ENCODE measurements around the gene CLOCK.

Gene CLOCK

GRCh38 chr4:55578341-55579010, 31.8 kb upstream of the CLOCK start:
- Histone ChIP-seq H2BK120ac (ENCODE audit: low read depth, low read length) (no peak overlapping the region), H2AK5ac (ENCODE audit: low read depth, low read length) (no peak overlapping the region), H3K14ac (ENCODE audit: low read length) (no peak overlapping the region), H3K27me3 (ENCODE audit: control insufficient read depth in 3 of 3, insufficient read depth in 3 of 3, low read depth in 1 of 3, low read length in 3 of 3) (no peaks in the 10 kb centered on the region), H3K27ac (replicated peaks; ENCODE audit: low read length) (no peak overlapping the region), H2AFZ (ENCODE audit: low read length) (no peak overlapping the region), H3K36me3 (replicated peaks in 1 of 2; ENCODE audit: control insufficient read depth in 2 of 2, insufficient read depth in 2 of 2, low read length in 2 of 2) (no peaks in the 10 kb centered on the region), H3K4me1 (ENCODE audit: control insufficient read depth in 2 of 2, insufficient read depth in 1 of 2, low read depth in 1 of 2, low read length in 2 of 2) (no peaks in the 10 kb centered on the region), H3K9me3 (replicated peaks in 1 of 2; ENCODE audit: control insufficient read depth in 2 of 2, insufficient read depth in 1 of 2, low read depth in 1 of 2, low read length in 2 of 2) (peaks cover 5 to 18% of the 10 kb centered on the region in 2 donors), H3K4ac (ENCODE audit: low read length) (no peak overlapping the region), H2BK5ac (ENCODE audit: low read length) (no peak overlapping the region), H3K79me1 (ENCODE audit: low read depth, low read length) (no peaks in the 10 kb centered on the region), H3K4me3 (ENCODE audit: low read length in 2 of 2) (no peak overlapping the region), H3K23ac (ENCODE audit: low read depth, low read length, poor library complexity) (no peak overlapping the region), H3K18ac (ENCODE audit: low read length) (no peak overlapping the region), H3K4me2 (ENCODE audit: insufficient read depth, low read length, poor library complexity, severe bottlenecking) (no peak overlapping the region), H4K8ac (ENCODE audit: low read depth, low read length) (no peak overlapping the region), H2BK12ac (ENCODE audit: low read length) (no peak overlapping the region), H4K91ac (ENCODE audit: low read depth, low read length, poor library complexity) (no peak overlapping the region), H2BK15ac (ENCODE audit: low read length) (no peak overlapping the region), H3K9ac (ENCODE audit: low read depth, low read length, poor library complexity) (no peak overlapping the region)
- DNase-seq (ENCODE audit: low spot score): no peak

- Histone ChIP-seq H3K4me3 (ENCODE audit: low read length in 2 of 2) (no peak overlapping the region), H4K8ac (ENCODE audit: low read depth, low read length) (no peak overlapping the region), H3K4me2 (ENCODE audit: insufficient read depth, low read length, poor library complexity, severe bottlenecking) (no peak overlapping the region), H2BK120ac (ENCODE audit: low read depth, low read length) (no peak overlapping the region), H4K91ac (ENCODE audit: low read depth, low read length, poor library complexity) (no peak overlapping the region), H3K23ac (ENCODE audit: low read depth, low read length, poor library complexity) (no peak overlapping the region), H2AFZ (ENCODE audit: low read length) (no peak overlapping the region), H3K79me1 (ENCODE audit: low read depth, low read length) (no peaks in the 10 kb centered on the region), H3K27ac (replicated peaks; ENCODE audit: low read length) (no peak overlapping the region), H3K27me3 (ENCODE audit: control insufficient read depth in 3 of 3, insufficient read depth in 3 of 3, low read depth in 1 of 3, low read length in 3 of 3) (no peaks in the 10 kb centered on the region), H2BK5ac (ENCODE audit: low read length) (no peak overlapping the region), H2BK15ac (ENCODE audit: low read length) (no peak overlapping the region), H3K9ac (ENCODE audit: low read depth, low read length, poor library complexity) (no peak overlapping the region), H3K36me3 (replicated peaks in 1 of 2; ENCODE audit: control insufficient read depth in 2 of 2, insufficient read depth in 2 of 2, low read length in 2 of 2) (no peaks in the 10 kb centered on the region), H3K9me3 (replicated peaks in 1 of 2; ENCODE audit: control insufficient read depth in 2 of 2, insufficient read depth in 1 of 2, low read depth in 1 of 2, low read length in 2 of 2) (peaks cover 5 to 14% of the 10 kb centered on the region in 2 donors), H2AK5ac (ENCODE audit: low read depth, low read length) (no peak overlapping the region), H3K4ac (ENCODE audit: low read length) (no peak overlapping the region), H3K4me1 (ENCODE audit: control insufficient read depth in 2 of 2, insufficient read depth in 1 of 2, low read depth in 1 of 2, low read length in 2 of 2) (no peaks in the 10 kb centered on the region), H2BK12ac (ENCODE audit: low read length) (no peak overlapping the region), H3K14ac (ENCODE audit: low read length) (no peak overlapping the region), H3K18ac (ENCODE audit: low read length) (no peak overlapping the region)
- no peak for DNase-seq (ENCODE audit: low spot score)
- no CpG with 5 or more reads among the region's 1 CpG for WGBS, 2 donors (ENCODE audit: extremely low coverage in 2 of 2, insufficient read length in 2 of 2, insufficient replicate concordance in 1 of 2)
Measured at GRCh38 chr4:55575513-55575912, 28.8 kb upstream of the CLOCK start.

GRCh38 chr4:55574252-55574651, 27.5 kb upstream of the CLOCK start:
- H3K4ac ChIP-seq (ENCODE audit: low read length): no peak overlapping the region
- no peak overlapping the region for H3K23ac ChIP-seq (ENCODE audit: low read depth, low read length, poor library complexity)
- no peaks in the 10 kb centered on the region for H3K36me3 ChIP-seq (replicated peaks in 1 of 2; ENCODE audit: control insufficient read depth in 2 of 2, insufficient read depth in 2 of 2, low read length in 2 of 2)
- H2BK12ac ChIP-seq (ENCODE audit: low read length): no peak overlapping the region
- no peak overlapping the region for H3K14ac ChIP-seq (ENCODE audit: low read length)
- no peak overlapping the region for H3K27ac ChIP-seq (replicated peaks; ENCODE audit: low read length)
- no peak overlapping the region for H2BK15ac ChIP-seq (ENCODE audit: low read length)
- no peak for DNase-seq (ENCODE audit: low spot score)
- no peak overlapping the region for H2AFZ ChIP-seq (ENCODE audit: low read length)
- no peaks in the 10 kb centered on the region for H3K27me3 ChIP-seq (ENCODE audit: control insufficient read depth in 3 of 3, insufficient read depth in 3 of 3, low read depth in 1 of 3, low read length in 3 of 3)
- WGBS, 2 donors (ENCODE audit: extremely low coverage in 2 of 2, insufficient read length in 2 of 2, insufficient replicate concordance in 1 of 2): no CpG with 5 or more reads among the region's 1 CpG
- H3K4me2 ChIP-seq (ENCODE audit: insufficient read depth, low read length, poor library complexity, severe bottlenecking): no peak overlapping the region
- no peak overlapping the region for H3K9ac ChIP-seq (ENCODE audit: low read depth, low read length, poor library complexity)
- no peaks in the 10 kb centered on the region for H3K79me1 ChIP-seq (ENCODE audit: low read depth, low read length)
- H3K4me3 ChIP-seq (ENCODE audit: low read length in 2 of 2): no peak overlapping the region
- no peak overlapping the region for H3K18ac ChIP-seq (ENCODE audit: low read length)
- H3K9me3 ChIP-seq (replicated peaks in 1 of 2; ENCODE audit: control insufficient read depth in 2 of 2, insufficient read depth in 1 of 2, low read depth in 1 of 2, low read length in 2 of 2): peaks cover 5 to 14% of the 10 kb centered on the region in 2 donors
- no peak overlapping the region for H4K91ac ChIP-seq (ENCODE audit: low read depth, low read length, poor library complexity)
- no peak overlapping the region for H2BK5ac ChIP-seq (ENCODE audit: low read length)
- H2AK5ac ChIP-seq (ENCODE audit: low read depth, low read length): no peak overlapping the region
- no peak overlapping the region for H2BK120ac ChIP-seq (ENCODE audit: low read depth, low read length)
- no peaks in the 10 kb centered on the region for H3K4me1 ChIP-seq (ENCODE audit: control insufficient read depth in 2 of 2, insufficient read depth in 1 of 2, low read depth in 1 of 2, low read length in 2 of 2)
- no peak overlapping the region for H4K8ac ChIP-seq (ENCODE audit: low read depth, low read length)

GRCh38 chr4:55571806-55572205, 25.1 kb upstream of the CLOCK start:
- Histone ChIP-seq H3K27ac (replicated peaks; ENCODE audit: low read length) (no peak overlapping the region), H2AK5ac (ENCODE audit: low read depth, low read length) (no peak overlapping the region), H3K23ac (ENCODE audit: low read depth, low read length, poor library complexity) (no peak overlapping the region), H4K91ac (ENCODE audit: low read depth, low read length, poor library complexity) (no peak overlapping the region), H3K18ac (ENCODE audit: low read length) (no peak overlapping the region), H3K27me3 (ENCODE audit: control insufficient read depth in 3 of 3, insufficient read depth in 3 of 3, low read depth in 1 of 3, low read length in 3 of 3) (no peaks in the 10 kb centered on the region), H2BK12ac (ENCODE audit: low read length) (no peak overlapping the region), H3K9ac (ENCODE audit: low read depth, low read length, poor library complexity) (no peak overlapping the region), H3K9me3 (replicated peaks in 1 of 2; ENCODE audit: control insufficient read depth in 2 of 2, insufficient read depth in 1 of 2, low read depth in 1 of 2, low read length in 2 of 2) (peaks cover 0 to 22% of the 10 kb centered on the region in 2 donors), H3K79me1 (ENCODE audit: low read depth, low read length) (no peaks in the 10 kb centered on the region), H3K14ac (ENCODE audit: low read length) (no peak overlapping the region), H3K4me2 (ENCODE audit: insufficient read depth, low read length, poor library complexity, severe bottlenecking) (no peak overlapping the region), H2BK15ac (ENCODE audit: low read length) (no peak overlapping the region), H3K4me3 (ENCODE audit: low read length in 2 of 2) (no peak overlapping the region), H2AFZ (ENCODE audit: low read length) (no peak overlapping the region), H2BK120ac (ENCODE audit: low read depth, low read length) (no peak overlapping the region), H3K4ac (ENCODE audit: low read length) (no peak overlapping the region), H2BK5ac (ENCODE audit: low read length) (no peak overlapping the region), H3K4me1 (ENCODE audit: control insufficient read depth in 2 of 2, insufficient read depth in 1 of 2, low read depth in 1 of 2, low read length in 2 of 2) (no peaks in the 10 kb centered on the region), H4K8ac (ENCODE audit: low read depth, low read length) (no peak overlapping the region), H3K36me3 (replicated peaks in 1 of 2; ENCODE audit: control insufficient read depth in 2 of 2, insufficient read depth in 2 of 2, low read length in 2 of 2) (peaks cover 0 to 12% of the 10 kb centered on the region in 2 donors)
- WGBS, 2 donors (ENCODE audit: extremely low coverage in 2 of 2, insufficient read length in 2 of 2, insufficient replicate concordance in 1 of 2): no CpG with 5 or more reads among the region's 3 CpGs
- DNase-seq (ENCODE audit: low spot score): no peak
